Mesothelial cell of epicardium (in vitro differentiated cells): Measurements from ENCODE around the gene MAZ. TPM values are rescaled to one million over a fixed set of nuclear protein-coding genes. Genes with fewer than 3 reads are reported as not detected.

Experiments
- DNase-seq, 2 experiments: peaks; one replicate each; pipeline ENCODE4 v3.0.0; 2021; ENCODE audit warnings: low spot score in 2 of 2; ENCODE audit not compliant: unreplicated experiment in 2 of 2
- H3K27ac Mint-ChIP-seq: 2 replicates; pipeline ENCODE4 v1.8.0; 2021; ENCODE audit warnings: mixed read lengths
- H3K27me3 Mint-ChIP-seq: 2 replicates; pipeline ENCODE4 v1.8.0; 2021; ENCODE audit warnings: low read depth, mixed read lengths
- H3K36me3 Mint-ChIP-seq: 2 replicates; pipeline ENCODE4 v1.8.0; 2021; ENCODE audit warnings: mixed read lengths
- H3K4me1 Mint-ChIP-seq: 2 replicates; pipeline ENCODE4 v1.8.0; 2021; ENCODE audit warnings: mixed read lengths
- H3K4me3 Mint-ChIP-seq: 2 replicates; pipeline ENCODE4 v1.8.0; 2021; ENCODE audit warnings: mild to moderate bottlenecking, moderate library complexity, mixed read lengths
- H3K9me3 Mint-ChIP-seq: 2 replicates; pipeline ENCODE4 v1.8.0; 2021; ENCODE audit warnings: mixed read lengths
- CTCF ChIP-seq: fragments of 200-600 bp; sonication (generic); IDR thresholded peaks from one replicate; pipeline ENCODE4 v1.5.0; 2021; ENCODE audit warnings: antibody characterized with exemption; ENCODE audit not compliant: unreplicated experiment
- total RNA-seq: library from RNA; stranded (reverse); gene quantifications from 3 replicates; pipeline ENCODE4 v1.2.1, GENCODE V29; 2021

MAZ gene
- total RNA-seq, 1 donor from 2014 or later, result 349 TPM

- no peak overlapping the region for H3K27ac Mint-ChIP-seq
- no peak for TF ChIP-seq CTCF
- H3K4me1 Mint-ChIP-seq, result peaks cover 4% of the 10 kb centered on the region
- H3K9me3 Mint-ChIP-seq, result no peaks in the 10 kb centered on the region
- H3K36me3 Mint-ChIP-seq, result no peaks in the 10 kb centered on the region
- DNase-seq, result no peak
- H3K4me3 Mint-ChIP-seq, result no peak overlapping the region
- no peaks in the 10 kb centered on the region for H3K27me3 Mint-ChIP-seq
Measured at GRCh38 chr16:29842732-29843346, 36.5 kb downstream of the MAZ start.

GRCh38 chr16:29843931-29844330 is 37.6 kb downstream of the MAZ start:
- H3K36me3 Mint-ChIP-seq, result no peaks in the 10 kb centered on the region
- DNase-seq, result no peak
- no peak overlapping the region for H3K27ac Mint-ChIP-seq
- no peaks in the 10 kb centered on the region for H3K27me3 Mint-ChIP-seq
- no peak overlapping the region for H3K4me3 Mint-ChIP-seq
- no peak for TF ChIP-seq CTCF
- H3K4me1 Mint-ChIP-seq, result peaks cover 8% of the 10 kb centered on the region
- no peaks in the 10 kb centered on the region for H3K9me3 Mint-ChIP-seq

GRCh38 chr16:29844575-29845331 is 38.4 kb downstream of the MAZ start:
- no peak for DNase-seq
- peaks cover 15% of the 10 kb centered on the region for H3K4me1 Mint-ChIP-seq
- no peaks in the 10 kb centered on the region for H3K27me3 Mint-ChIP-seq
- peak overlapping the region; percentile 36 for H3K27ac Mint-ChIP-seq
- no peak overlapping the region for H3K4me3 Mint-ChIP-seq
- no peaks in the 10 kb centered on the region for H3K9me3 Mint-ChIP-seq
- H3K36me3 Mint-ChIP-seq, result no peaks in the 10 kb centered on the region
- no peak for TF ChIP-seq CTCF

- Mint-ChIP-seq H3K27me3 (no peaks in the 10 kb centered on the region), H3K9me3 (no peaks in the 10 kb centered on the region), H3K4me1 (peaks cover 20% of the 10 kb centered on the region), H3K36me3 (no peaks in the 10 kb centered on the region), H3K4me3 (no peak overlapping the region), H3K27ac (peak overlapping the region; percentile 36)
- TF ChIP-seq CTCF, result no peak
- DNase-seq, result no peak
Measured at GRCh38 chr16:29845656-29846055, 39.3 kb downstream of the MAZ start.

GRCh38 chr16:29848420-29849297 is 42.3 kb downstream of the MAZ start:
- peaks cover 20% of the 10 kb centered on the region for H3K4me1 Mint-ChIP-seq
- no peaks in the 10 kb centered on the region for H3K9me3 Mint-ChIP-seq
- H3K36me3 Mint-ChIP-seq, result no peaks in the 10 kb centered on the region
- DNase-seq, result no peak
- TF ChIP-seq CTCF, result peak; percentile 42
- no peaks in the 10 kb centered on the region for H3K27me3 Mint-ChIP-seq
- no peak overlapping the region for H3K4me3 Mint-ChIP-seq
- peak overlapping the region; percentile 94 for H3K27ac Mint-ChIP-seq
